Fibroblast of peridontal ligament (primary cell): Measurements from ENCODE around the gene SFXN2.
"Not testable (repeated sequence)": the region's sequence is repeated elsewhere in the genome, so short reads cannot be mapped to it uniquely, and the experiment has no call there.

Experiments
- DNase-seq: peaks from one replicate; pipeline ENCODE4 v3.0.0-alpha.2; 2010; ENCODE audit errors: extremely low read depth

Gene SFXN2

GRCh38 chr10:102681696-102682095 lies 32.7 kb upstream of the SFXN2 start:
- DNase-seq = no peak

- no peak for DNase-seq
These were observed 32.0 kb upstream of the SFXN2 start for GRCh38 chr10:102682416-102682815.

- no peak for DNase-seq
These were observed 31.5 kb upstream of the SFXN2 start for GRCh38 chr10:102682981-102683380.

- DNase-seq = no peak
These were observed 30.7 kb upstream of the SFXN2 start for GRCh38 chr10:102683736-102684135.

GRCh38 chr10:102691285-102692066 lies 23.0 kb upstream of the SFXN2 start:
- DNase-seq = peak; percentile 93

- DNase-seq = not testable (repeated sequence)
These were observed 19.0 kb upstream of the SFXN2 start for GRCh38 chr10:102695401-102695800.

GRCh38 chr10:102696736-102697135 lies 17.7 kb upstream of the SFXN2 start:
- DNase-seq = no peak

GRCh38 chr10:102698894-102699293 lies 15.5 kb upstream of the SFXN2 start:
- DNase-seq = no peak

GRCh38 chr10:102701272-102701671 lies 13.2 kb upstream of the SFXN2 start:
- no peak for DNase-seq

GRCh38 chr10:102701796-102702195 lies 12.6 kb upstream of the SFXN2 start:
- DNase-seq = no peak

GRCh38 chr10:102702742-102703141 lies 11.7 kb upstream of the SFXN2 start:
- DNase-seq = no peak

- peak; percentile 55 for DNase-seq
These were observed 9.5 kb upstream of the SFXN2 start for GRCh38 chr10:102704915-102705314.

GRCh38 chr10:102705531-102705930 lies 8.9 kb upstream of the SFXN2 start:
- no peak for DNase-seq

- DNase-seq = peak; percentile 87
These were observed 3.8 kb upstream of the SFXN2 start for GRCh38 chr10:102710609-102711008.

- DNase-seq = no peak
These were observed 2.3 kb upstream of the SFXN2 start for GRCh38 chr10:102712089-102712488.

- peak; percentile 29 for DNase-seq
These were observed 1.4 kb upstream of the SFXN2 start for GRCh38 chr10:102712843-102713538.

GRCh38 chr10:102713539-102713813 lies 960 bp upstream of the SFXN2 start:
- peak; percentile 48 for DNase-seq

GRCh38 chr10:102713814-102714620 lies 419 bp upstream of the SFXN2 start, which contains the start of gene ARL3:
ARL3 (minus strand) TSS chr10:102714397; CDS start chr10:102714275, 122 bp downstream.
- peak; percentile 95 for DNase-seq

- DNase-seq = no peak
These were observed 1.4 kb downstream of the SFXN2 start for GRCh38 chr10:102715880-102716279.

- not testable (repeated sequence) for DNase-seq
These were observed 2.6 kb downstream of the SFXN2 start for GRCh38 chr10:102716900-102717565.

- DNase-seq = peak; percentile 25
These were observed 3.8 kb downstream of the SFXN2 start for GRCh38 chr10:102718220-102718619.

GRCh38 chr10:102720337-102720736 lies 5.9 kb downstream of the SFXN2 start:
- no peak for DNase-seq
